ENCODE measurements around the gene IFNL2.
A peak's percentile ranks its signal among the peaks of the same experiment; 100 is the strongest.
"Not testable (repeated sequence)": the region's sequence is repeated elsewhere in the genome, so short reads cannot be mapped to it uniquely, and the experiment has no call there.

Gene IFNL2

GRCh38 chr19:39268085-39268484, at the start of gene IFNL2:
Gene IFNL2 (plus strand): TSS chr19:39268396. CDS start chr19:39268569, 173 bp downstream.
- not testable (repeated sequence) for DNase-seq (ENCODE audit: low read depth)

- not testable (repeated sequence) for DNase-seq (ENCODE audit: low read depth)
Observed at GRCh38 chr19:39219108-39219507, 49.1 kb upstream of the IFNL2 start.

- DNase-seq (ENCODE audit: low read depth), result peak; percentile 31
Observed at GRCh38 chr19:39223703-39224279, 44.4 kb upstream of the IFNL2 start.

GRCh38 chr19:39224910-39225309, 43.3 kb upstream of the IFNL2 start:
- no peak for DNase-seq (ENCODE audit: low read depth)

GRCh38 chr19:39230096-39230764, 38.0 kb upstream of the IFNL2 start:
- DNase-seq (ENCODE audit: low read depth), result no peak

- no peak for DNase-seq (ENCODE audit: low read depth)
Observed at GRCh38 chr19:39232708-39233107, 35.5 kb upstream of the IFNL2 start.

- DNase-seq (ENCODE audit: low read depth), result no peak
Observed at GRCh38 chr19:39236527-39236926, 31.7 kb upstream of the IFNL2 start.

- peak; percentile 17 for DNase-seq (ENCODE audit: low read depth)
Observed at GRCh38 chr19:39237200-39238184, 30.7 kb upstream of the IFNL2 start.

GRCh38 chr19:39238209-39238608, 30.0 kb upstream of the IFNL2 start:
- DNase-seq (ENCODE audit: low read depth), result no peak

- no peak for DNase-seq (ENCODE audit: low read depth)
Observed at GRCh38 chr19:39238944-39239343, 29.3 kb upstream of the IFNL2 start.

GRCh38 chr19:39240421-39240820, 27.8 kb upstream of the IFNL2 start:
- no peak for DNase-seq (ENCODE audit: low read depth)

- DNase-seq (ENCODE audit: low read depth), result not testable (repeated sequence)
Observed at GRCh38 chr19:39243741-39244140, 24.5 kb upstream of the IFNL2 start.

- DNase-seq (ENCODE audit: low read depth), result not testable (repeated sequence)
Observed at GRCh38 chr19:39244410-39245100, 23.6 kb upstream of the IFNL2 start, which contains the start of gene IFNL3. Gene IFNL3 (minus strand): TSS chr19:39245006. CDS start chr19:39244967, 39 bp downstream.

- DNase-seq (ENCODE audit: low read depth), result not testable (repeated sequence)
Observed at GRCh38 chr19:39245166-39245565, 23.0 kb upstream of the IFNL2 start.

- no peak for DNase-seq (ENCODE audit: low read depth)
Observed at GRCh38 chr19:39246951-39247669, 21.1 kb upstream of the IFNL2 start.

- no peak for DNase-seq (ENCODE audit: low read depth)
Observed at GRCh38 chr19:39247701-39248664, 20.2 kb upstream of the IFNL2 start.

GRCh38 chr19:39248806-39249205, 19.4 kb upstream of the IFNL2 start, which contains the start of gene IFNL4:
Gene IFNL4 (minus strand): TSS chr19:39248856.
- DNase-seq (ENCODE audit: low read depth), result no peak

- DNase-seq (ENCODE audit: low read depth), result no peak
Observed at GRCh38 chr19:39251081-39251480, 17.1 kb upstream of the IFNL2 start.

- DNase-seq (ENCODE audit: low read depth), result no peak
Observed at GRCh38 chr19:39251846-39252245, 16.4 kb upstream of the IFNL2 start.

GRCh38 chr19:39252458-39252857, 15.7 kb upstream of the IFNL2 start:
- no peak for DNase-seq (ENCODE audit: low read depth)
